GM12892 (cell line): Measurements from ENCODE around the gene DYRK2.

Experiments used
- POLR2A ChIP-seq: IDR thresholded peaks from 2 replicates; pipeline ENCODE4 v1.6.1; 2011; ENCODE audit warnings: low read depth, low read length, control low read depth
- TAF1 ChIP-seq: IDR thresholded peaks from 2 replicates; pipeline ENCODE4 v1.6.1; 2011; ENCODE audit warnings: low read depth, mild to moderate bottlenecking, control low read depth, low read length, borderline replicate concordance

GRCh38 chr12:67621926-67622325, 26.6 kb upstream of the DYRK2 start:
- TF ChIP-seq POLR2A: no peak
- TF ChIP-seq TAF1: no peak
